Neuronal stem cell (in vitro differentiated cells): ENCODE measurements around the gene ATP9B.

ENCODE experiments used
- DNase-seq: peaks from one replicate; pipeline ENCODE4 v3.0.0-alpha.2; 2013; ENCODE audit warnings: low spot score
- H2AFZ ChIP-seq: one replicate; pipeline ENCODE4 v1.6.1; 2013; ENCODE audit warnings: mild to moderate bottlenecking, low read length, inconsistent platforms
- H2AK5ac ChIP-seq: 2 replicates; pipeline ENCODE4 v1.6.1; 2013; ENCODE audit warnings: low read depth, mild to moderate bottlenecking, inconsistent platforms, low read length, moderate library complexity, mixed read lengths
- H2BK120ac ChIP-seq: 2 replicates; pipeline ENCODE4 v1.6.1; 2013; ENCODE audit warnings: low read depth, mild to moderate bottlenecking, inconsistent platforms, low read length, moderate library complexity, mixed read lengths
- H2BK12ac ChIP-seq: one replicate; pipeline ENCODE4 v1.6.1; 2013; ENCODE audit warnings: low read length, inconsistent platforms
- H2BK15ac ChIP-seq: 2 replicates; pipeline ENCODE4 v1.6.1; 2013; ENCODE audit warnings: mild to moderate bottlenecking, low read length, inconsistent platforms, mixed read lengths
- H2BK5ac ChIP-seq: one replicate; pipeline ENCODE4 v1.6.1; 2013; ENCODE audit warnings: inconsistent platforms, mild to moderate bottlenecking, low read length, moderate library complexity
- H3K14ac ChIP-seq: one replicate; pipeline ENCODE4 v1.6.1; 2013; ENCODE audit warnings: low read length, inconsistent platforms
- H3K18ac ChIP-seq: 2 replicates; pipeline ENCODE4 v1.6.1; 2013; ENCODE audit warnings: low read length, inconsistent platforms
- H3K23ac ChIP-seq: 2 replicates; pipeline ENCODE4 v1.6.1; 2013; ENCODE audit warnings: low read depth, mild to moderate bottlenecking, mixed read lengths, low read length, inconsistent platforms; ENCODE audit not compliant: poor library complexity
- H3K27ac ChIP-seq: replicated peaks from 3 replicates; pipeline ENCODE4 v1.5.1; 2013; ENCODE audit warnings: low read length, inconsistent platforms
- H3K27me3 ChIP-seq, 3 experiments: 2 replicates each; pipeline ENCODE4 v1.6.1; 2013; ENCODE audit warnings: low read length in 3 of 3, mild to moderate bottlenecking in 2 of 3, inconsistent platforms in 1 of 3, low read depth in 1 of 3, mixed read lengths in 1 of 3, moderate library complexity in 1 of 3; ENCODE audit not compliant: control insufficient read depth in 3 of 3, insufficient read depth in 3 of 3
- H3K36me3 ChIP-seq, 2 donors: replicated peaks in 1 of 2; 2 replicates each; pipeline ENCODE4 v1.6.1; 2013; ENCODE audit warnings: low read length in 2 of 2; ENCODE audit not compliant: control insufficient read depth in 2 of 2, insufficient read depth in 2 of 2
- H3K4ac ChIP-seq: 2 replicates; pipeline ENCODE4 v1.6.1; 2013; ENCODE audit warnings: inconsistent platforms, mild to moderate bottlenecking, low read length, moderate library complexity
- H3K4me1 ChIP-seq, 2 donors: 1 replicate in 1 of 2; 2 replicates in 1 of 2; pipeline ENCODE4 v1.6.1; 2013; ENCODE audit warnings: low read length in 2 of 2, low read depth in 1 of 2; ENCODE audit not compliant: control insufficient read depth in 2 of 2, insufficient read depth in 1 of 2
- H3K4me2 ChIP-seq: one replicate; pipeline ENCODE4 v1.6.1; 2013; ENCODE audit warnings: mild to moderate bottlenecking, low read length, inconsistent platforms; ENCODE audit not compliant: insufficient read depth, poor library complexity, severe bottlenecking
- H3K4me3 ChIP-seq, 2 donors: 2 replicates each; pipeline ENCODE4 v1.5.1; 2013; ENCODE audit warnings: low read length in 2 of 2, mild to moderate bottlenecking in 2 of 2, inconsistent platforms in 1 of 2, moderate library complexity in 1 of 2
- H3K79me1 ChIP-seq: one replicate; pipeline ENCODE4 v1.6.1; 2013; ENCODE audit warnings: low read depth, mild to moderate bottlenecking, inconsistent platforms, low read length, moderate library complexity
- H3K9ac ChIP-seq: one replicate; pipeline ENCODE4 v1.6.1; 2013; ENCODE audit warnings: mild to moderate bottlenecking, low read depth, low read length, inconsistent platforms; ENCODE audit not compliant: poor library complexity
- H3K9me3 ChIP-seq, 2 donors: replicated peaks in 1 of 2; 2 replicates each; pipeline versions ENCODE3 to v1.6.1; 2013; ENCODE audit warnings: low read length in 2 of 2, mild to moderate bottlenecking in 2 of 2, inconsistent platforms in 1 of 2, low read depth in 1 of 2, mixed read lengths in 1 of 2, moderate library complexity in 1 of 2; ENCODE audit not compliant: control insufficient read depth in 2 of 2, insufficient read depth in 1 of 2
- H4K8ac ChIP-seq: one replicate; pipeline ENCODE4 v1.6.1; 2013; ENCODE audit warnings: low read depth, mild to moderate bottlenecking, inconsistent platforms, low read length, moderate library complexity
- H4K91ac ChIP-seq: one replicate; pipeline ENCODE4 v1.6.1; 2013; ENCODE audit warnings: low read length, low read depth, mild to moderate bottlenecking, inconsistent platforms; ENCODE audit not compliant: poor library complexity
- WGBS, 2 donors: extraction: QIAGEN DNeasy Blood & Tissue Kit; methylation state at CpG; one replicate each; pipeline ENCODE4 v1.1.7; 2013; ENCODE audit warnings: missing lambda C conversion rate in 2 of 2, mixed read lengths in 1 of 2; ENCODE audit not compliant: insufficient read length in 2 of 2, insufficient replicate concordance in 1 of 2; ENCODE audit errors: extremely low coverage in 2 of 2; 5-methylcytosine and 5-hydroxymethylcytosine counted together

The ATP9B gene

GRCh38 chr18:79108549-79109215 lies 39.5 kb downstream of the ATP9B start:
- Histone ChIP-seq H2BK15ac (no peak overlapping the region), H3K4me3 (no peak overlapping the region), H2BK12ac (no peak overlapping the region), H3K27ac (no peak overlapping the region), H3K18ac (no peak overlapping the region), H3K9ac (no peak overlapping the region), H3K9me3 (no peaks in the 10 kb centered on the region), H4K8ac (no peak overlapping the region), H4K91ac (no peak overlapping the region), H3K14ac (no peak overlapping the region), H2AK5ac (no peak overlapping the region), H3K79me1 (peaks cover 1% of the 10 kb centered on the region), H3K4ac (no peak overlapping the region), H2BK120ac (no peak overlapping the region), H2AFZ (no peak overlapping the region), H2BK5ac (no peak overlapping the region), H3K23ac (no peak overlapping the region), H3K36me3 (peaks cover 0 to 19% of the 10 kb centered on the region in 2 donors), H3K4me2 (no peak overlapping the region), H3K27me3 (no peaks in the 10 kb centered on the region), H3K4me1 (no peaks in the 10 kb centered on the region)
- no peak for DNase-seq
- no CpG with 5 or more reads among the region's 7 CpGs for WGBS, 2 donors

GRCh38 chr18:79111483-79111882 lies 42.3 kb downstream of the ATP9B start:
- Histone ChIP-seq H3K79me1 (no peaks in the 10 kb centered on the region), H4K91ac (no peak overlapping the region), H2BK5ac (no peak overlapping the region), H3K36me3 (peaks cover 2 to 24% of the 10 kb centered on the region in 2 donors), H4K8ac (no peak overlapping the region), H3K14ac (no peak overlapping the region), H2BK120ac (no peak overlapping the region), H2BK15ac (no peak overlapping the region), H3K9ac (no peak overlapping the region), H3K4me3 (no peak overlapping the region), H3K18ac (no peak overlapping the region), H3K4ac (no peak overlapping the region), H2BK12ac (no peak overlapping the region), H3K23ac (no peak overlapping the region), H3K27me3 (no peaks in the 10 kb centered on the region), H3K4me1 (no peaks in the 10 kb centered on the region), H3K27ac (no peak overlapping the region), H3K4me2 (no peak overlapping the region), H2AK5ac (no peak overlapping the region), H2AFZ (no peak overlapping the region), H3K9me3 (peaks cover 0 to 5% of the 10 kb centered on the region in 2 donors)
- DNase-seq, result no peak
- WGBS, 2 donors, result no CpG with 5 or more reads among the region's 5 CpGs

- H3K9ac ChIP-seq, result no peak overlapping the region
- no peak overlapping the region for H3K27ac ChIP-seq
- peaks cover 2 to 24% of the 10 kb centered on the region in 2 donors for H3K36me3 ChIP-seq
- no CpG with 5 or more reads among the region's 3 CpGs for WGBS, 2 donors
- no peak overlapping the region for H3K23ac ChIP-seq
- H3K9me3 ChIP-seq, result peaks cover 0 to 5% of the 10 kb centered on the region in 2 donors
- no peak overlapping the region for H2AK5ac ChIP-seq
- no peak overlapping the region for H3K4me2 ChIP-seq
- no peak overlapping the region for H2BK12ac ChIP-seq
- no peak overlapping the region for H2AFZ ChIP-seq
- H3K14ac ChIP-seq, result no peak overlapping the region
- H4K8ac ChIP-seq, result no peak overlapping the region
- DNase-seq, result no peak
- no peak overlapping the region for H3K4me3 ChIP-seq
- no peak overlapping the region for H2BK15ac ChIP-seq
- H2BK5ac ChIP-seq, result no peak overlapping the region
- no peak overlapping the region for H3K18ac ChIP-seq
- H2BK120ac ChIP-seq, result no peak overlapping the region
- no peaks in the 10 kb centered on the region for H3K79me1 ChIP-seq
- no peaks in the 10 kb centered on the region for H3K27me3 ChIP-seq
- no peak overlapping the region for H3K4ac ChIP-seq
- H3K4me1 ChIP-seq, result no peaks in the 10 kb centered on the region
- no peak overlapping the region for H4K91ac ChIP-seq
Measured at GRCh38 chr18:79117385-79117784, 48.2 kb downstream of the ATP9B start.

- Histone ChIP-seq H2BK120ac (no peak overlapping the region), H3K79me1 (no peaks in the 10 kb centered on the region), H3K23ac (no peak overlapping the region), H2BK5ac (no peak overlapping the region), H3K4me2 (no peak overlapping the region), H2BK15ac (no peak overlapping the region), H3K9ac (no peak overlapping the region), H3K27me3 (no peaks in the 10 kb centered on the region), H3K4me1 (no peaks in the 10 kb centered on the region), H3K9me3 (peaks cover 0 to 5% of the 10 kb centered on the region in 2 donors), H3K18ac (no peak overlapping the region), H3K4ac (no peak overlapping the region), H2AK5ac (no peak overlapping the region), H4K91ac (no peak overlapping the region), H3K36me3 (peaks cover 2 to 27% of the 10 kb centered on the region in 2 donors), H2AFZ (no peak overlapping the region), H2BK12ac (no peak overlapping the region), H3K27ac (no peak overlapping the region), H3K4me3 (no peak overlapping the region), H4K8ac (no peak overlapping the region), H3K14ac (no peak overlapping the region)
- DNase-seq, result no peak
- no CpG with 5 or more reads among the region's 1 CpG for WGBS, 2 donors
Measured at GRCh38 chr18:79117788-79118187, 48.6 kb downstream of the ATP9B start.
